HepG2 (cell line): ENCODE measurements around the gene IGF2. TPM values are rescaled to one million over a fixed set of nuclear protein-coding genes. Genes with fewer than 3 reads are reported as not detected.
A peak's percentile ranks its signal among the peaks of the same experiment; 100 is the strongest.

Experiments
- DMAP1 ChIP-seq: IDR thresholded peaks from 2 replicates; pipeline ENCODE4 v1.6.1; 2016
- DMTF1 ChIP-seq: sonication (generic); formaldehyde crosslinking; IDR thresholded peaks from 2 replicates; pipeline ENCODE4 v1.4.0; 2020; ENCODE audit warnings: mild to moderate bottlenecking, missing genetic modification reagents
- FOSL2 ChIP-seq: sonication (generic); formaldehyde crosslinking; IDR thresholded peaks from 2 replicates; pipeline ENCODE4 v1.4.0; 2020; ENCODE audit warnings: missing genetic modification reagents
- FOXC1 ChIP-seq: sonication (generic); formaldehyde crosslinking; IDR thresholded peaks from 2 replicates; pipeline ENCODE4 v1.8.0; 2022; ENCODE audit warnings: mild to moderate bottlenecking, missing genetic modification reagents, borderline replicate concordance
- HNRNPL ChIP-seq: fragments of 200-400 bp; formaldehyde crosslinking; IDR thresholded peaks from 2 replicates; pipeline ENCODE4 v1.6.1; 2017; ENCODE audit warnings: mild to moderate bottlenecking, low read depth, low read length
- HNRNPUL1 ChIP-seq: fragments of 200-400 bp; formaldehyde crosslinking; IDR thresholded peaks from 2 replicates; pipeline ENCODE4 v1.6.1; 2017; ENCODE audit warnings: low read depth, mild to moderate bottlenecking, low read length, moderate library complexity
- MBD4 ChIP-seq: IDR thresholded peaks from 2 replicates; pipeline ENCODE4 v1.6.1; 2012; ENCODE audit warnings: low read length, inconsistent platforms, borderline replicate concordance
- MED8 ChIP-seq: sonication (generic); formaldehyde crosslinking; IDR thresholded peaks from 2 replicates; pipeline ENCODE4 v1.8.1; 2023; ENCODE audit warnings: mild to moderate bottlenecking, missing genetic modification reagents; ENCODE audit not compliant: insufficient replicate concordance
- NFIB ChIP-seq: sonication (generic); formaldehyde crosslinking; IDR thresholded peaks from 2 replicates; pipeline ENCODE4 v1.9.0; 2021; ENCODE audit warnings: missing genetic modification reagents, mild to moderate bottlenecking, borderline replicate concordance
- PITX1 ChIP-seq: sonication (generic); formaldehyde crosslinking; IDR thresholded peaks from 2 replicates; pipeline ENCODE4 v1.5.1; 2020; ENCODE audit warnings: mild to moderate bottlenecking, missing genetic modification reagents
- RBFOX2 ChIP-seq: fragments of 200-400 bp; formaldehyde crosslinking; IDR thresholded peaks from 2 replicates; pipeline ENCODE4 v1.6.1; 2017; ENCODE audit warnings: low read depth, mild to moderate bottlenecking, low read length
- RBM22 ChIP-seq: fragments of 200-400 bp; formaldehyde crosslinking; optimal IDR thresholded peaks from 2 replicates; pipeline ENCODE3; 2017; ENCODE audit warnings: mild to moderate bottlenecking, low read length, moderate library complexity
- RFX5 ChIP-seq: IDR thresholded peaks from 2 replicates; pipeline ENCODE4 v1.6.1; 2011; ENCODE audit warnings: low read depth, low read length, improper control_type of control experiment
- SMAD3 ChIP-seq: sonication (generic); formaldehyde crosslinking; IDR thresholded peaks from 2 replicates; pipeline ENCODE4 v1.4.0; 2020; ENCODE audit warnings: missing genetic modification reagents
- SRF ChIP-seq: IDR thresholded peaks from 2 replicates; pipeline ENCODE4 v1.6.1; 2011; ENCODE audit warnings: mild to moderate bottlenecking, low read depth, low read length, moderate library complexity
- SUZ12 ChIP-seq: fragments of 150-350 bp; IDR thresholded peaks from 2 replicates; pipeline ENCODE4 v1.6.1; 2014; ENCODE audit warnings: low read depth, low read length
- TAF1 ChIP-seq: sonication (generic); formaldehyde crosslinking; IDR thresholded peaks from 2 replicates; pipeline ENCODE4 v1.4.0; 2020; ENCODE audit warnings: missing genetic modification reagents
- TBX2 ChIP-seq: sonication (generic); formaldehyde crosslinking; IDR thresholded peaks from 2 replicates; pipeline ENCODE4 v1.5.0; 2020; ENCODE audit warnings: missing genetic modification reagents, mild to moderate bottlenecking, borderline replicate concordance
- TEAD2 ChIP-seq: sonication (generic); formaldehyde crosslinking; IDR thresholded peaks from 2 replicates; pipeline ENCODE4 v1.9.0; 2021; ENCODE audit warnings: missing genetic modification reagents
- TP53 ChIP-seq: sonication (generic); formaldehyde crosslinking; conservative IDR thresholded peaks from 2 replicates; pipeline ENCODE4 v1.4.0; 2020; ENCODE audit warnings: missing genetic modification reagents
- ZBTB14 ChIP-seq: sonication (generic); formaldehyde crosslinking; IDR thresholded peaks from 2 replicates; pipeline ENCODE4 v1.4.0; 2020; ENCODE audit warnings: missing genetic modification reagents
- ZBTB7A ChIP-seq: sonication (generic); formaldehyde crosslinking; IDR thresholded peaks from 2 replicates; pipeline ENCODE4 v1.8.0; 2022; ENCODE audit warnings: mild to moderate bottlenecking, missing genetic modification reagents
- ZNF225 ChIP-seq: sonication (generic); formaldehyde crosslinking; IDR thresholded peaks from 2 replicates; pipeline ENCODE4 v1.4.0; 2020; ENCODE audit warnings: mild to moderate bottlenecking, missing genetic modification reagents
- ZNF343 ChIP-seq: sonication (generic); formaldehyde crosslinking; IDR thresholded peaks from 2 replicates; pipeline ENCODE4 v1.4.0; 2020; ENCODE audit warnings: mild to moderate bottlenecking, missing genetic modification reagents
- ZNF740 ChIP-seq: sonication (generic); formaldehyde crosslinking; IDR thresholded peaks from 2 replicates; pipeline ENCODE4 v1.4.0; 2020; ENCODE audit warnings: missing genetic modification reagents
- ZSCAN12 ChIP-seq: sonication (generic); formaldehyde crosslinking; IDR thresholded peaks from 2 replicates; pipeline ENCODE4 v1.9.0; 2021; ENCODE audit warnings: mild to moderate bottlenecking, missing genetic modification reagents
- polyA plus RNA-seq, 8 experiments: library from polyadenylated mRNA; depleted of rRNA in 3 of 8; stranded (reverse) in 7 of 8; unstranded in 1 of 8; fragments of >200 nt; fragmentation: Illumina TruSeq in 4 of 8; extraction: Trizol in 4 of 8; gene quantifications; 2 replicates each; pipeline versions ENCODE4 v1.2.1 to v1.2.3, GENCODE V29; 2011 to 2016; ENCODE audit warnings: low read depth in 4 of 8, missing spikeins in 1 of 8, mixed read lengths in 1 of 8; ENCODE audit not compliant: insufficient read depth in 1 of 8
- total RNA-seq, 5 experiments: library from RNA; depleted of rRNA; stranded (reverse); fragments of >200 nt; fragmentation: Illumina TruSeq; extraction: Trizol; gene quantifications; 2 replicates each; pipeline ENCODE4 v1.2.3, GENCODE V29; 2016; ENCODE audit warnings: low read depth in 1 of 5
- TF ChIP-seq, protein P1 (sequence below): sonication (generic); formaldehyde crosslinking; IDR thresholded peaks from 2 replicates; pipeline ENCODE4 v1.8.1; 2023; ENCODE audit warnings: mild to moderate bottlenecking, moderate library complexity, missing genetic modification reagents
- TF ChIP-seq, protein P2 (sequence below): IDR thresholded peaks from 2 replicates; pipeline ENCODE4 v1.6.1; 2016; ENCODE audit warnings: missing genetic modification reagents, missing compliant biosample characterization

IGF2 gene
- total and polyA plus RNA-seq, 2 of the 13 experiments (the other 11 are each of a cell fraction or from before 2014, with no cell fraction given) = 79.1 to 254 TPM

DNA sequence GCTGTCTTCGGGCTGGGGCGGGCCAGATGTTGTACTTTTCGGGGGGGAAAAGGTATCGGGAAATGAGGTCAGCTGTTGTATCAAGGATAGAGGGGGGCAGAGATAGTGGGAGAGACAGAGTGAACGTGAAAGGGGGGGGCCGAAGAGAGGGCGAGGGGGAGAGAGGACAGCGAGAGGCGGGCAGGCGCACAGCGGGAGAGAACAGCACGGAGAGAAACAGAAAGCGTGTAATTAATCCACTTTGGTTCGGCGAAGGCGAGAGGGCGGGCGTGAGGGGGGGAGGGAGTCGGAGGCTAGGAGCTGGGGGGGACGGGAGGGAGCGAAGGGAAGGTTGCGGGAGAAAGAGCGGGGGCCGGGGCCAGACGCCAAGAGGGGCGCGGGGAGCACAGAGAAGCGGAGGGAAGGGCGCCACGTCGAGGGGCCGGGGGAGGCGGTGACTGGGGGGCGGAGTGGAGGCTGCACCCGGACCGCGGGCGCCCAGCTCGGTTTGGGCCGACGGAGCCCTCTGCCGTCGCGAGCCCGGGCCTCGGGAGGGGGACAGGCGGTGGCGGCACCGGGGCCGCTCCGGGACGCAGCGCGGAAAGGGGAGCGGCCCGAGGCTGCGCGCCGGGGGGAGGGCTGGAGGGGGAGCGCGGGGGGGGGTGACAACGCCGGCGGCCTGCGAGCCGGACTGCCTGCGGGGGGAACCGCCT is 612 bp downstream of the IGF2 start (continued):
- TF ChIP-seq RBFOX2 (peak; percentile 83), HNRNPL (no peak), MED8 (CRISPR knock-in tag) (peak; percentile 50), ZNF225 (CRISPR knock-in tag) (no peak), RBM22 (peak; percentile 87), NFIB (CRISPR knock-in tag) (no peak), TP53 (CRISPR knock-in tag) (no peak), RFX5 (no peak), TAF1 (CRISPR knock-in tag) (peak; percentile 60), ZNF740 (no peak), FOXC1 (CRISPR knock-in tag) (no peak), TEAD2 (CRISPR knock-in tag) (no peak), TBX2 (peak; percentile 5; the same call in 1 of the 2 replicates), DMAP1 (no peak), FOSL2 (CRISPR knock-in tag) (no peak), SMAD3 (no peak), ZNF343 (CRISPR knock-in tag) (0 out of 2 replicates have a peak, but pooled peaks have one; percentile 33), DMTF1 (no peak), MBD4 (no peak), SRF (no peak), HNRNPUL1 (no peak), ZBTB14 (CRISPR knock-in tag) (no peak), ZBTB7A (CRISPR knock-in tag) (no peak), PITX1 (0 out of 2 replicates have a peak, but pooled peaks have one; percentile 34), SUZ12 (no peak), ZSCAN12 (CRISPR knock-in tag) (no peak)
- TF ChIP-seq, protein P1, sequence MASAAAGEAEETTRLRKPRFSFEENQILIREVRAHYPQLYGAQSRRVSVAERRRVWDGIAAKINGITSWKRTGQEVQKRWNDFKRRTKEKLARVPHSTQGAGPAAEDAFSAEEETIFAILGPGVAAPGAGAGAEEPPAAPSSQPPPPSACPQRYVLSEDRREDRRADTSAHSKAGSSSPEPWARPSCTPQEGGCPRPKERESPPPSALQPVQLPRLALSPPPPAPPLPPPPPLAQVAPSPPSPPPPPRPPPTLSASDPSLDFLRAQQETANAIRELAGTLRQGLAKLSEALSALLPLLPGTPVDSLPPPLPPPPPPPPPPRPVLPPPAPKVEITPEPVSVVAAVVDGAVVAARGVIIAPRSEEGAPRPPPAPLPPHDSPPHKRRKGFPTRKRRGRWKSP (CRISPR knock-in tag) = peak; percentile 44; the same call in 1 of the 2 replicates
- TF ChIP-seq, protein P2, sequence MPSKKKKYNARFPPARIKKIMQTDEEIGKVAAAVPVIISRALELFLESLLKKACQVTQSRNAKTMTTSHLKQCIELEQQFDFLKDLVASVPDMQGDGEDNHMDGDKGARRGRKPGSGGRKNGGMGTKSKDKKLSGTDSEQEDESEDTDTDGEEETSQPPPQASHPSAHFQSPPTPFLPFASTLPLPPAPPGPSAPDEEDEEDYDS (CRISPR knock-in tag) = no peak
